RPMI7951 (cell line): ENCODE data around the gene TBRG4. TPM values are rescaled to one million over a fixed set of nuclear protein-coding genes. Genes with fewer than 3 reads are reported as not detected.
"Not testable (repeated sequence)": the region's sequence is repeated elsewhere in the genome, so short reads cannot be mapped to it uniquely, and the experiment has no call there.

ENCODE experiments used
- DNase-seq: peaks from one replicate; pipeline ENCODE4 v3.0.0-alpha.2; 2012; ENCODE audit warnings: low read depth
- total RNA-seq: library from RNA; depleted of rRNA; stranded (reverse); fragments of >200 nt; shearing (Covaris generic); gene quantifications from 2 replicates; pipeline ENCODE4 v1.2.3, GENCODE V29; 2014

Gene TBRG4
- total RNA-seq, 1 experiment from 2014 or later: 94.0 TPM

- no peak for DNase-seq
These were observed 4.6 kb upstream of the TBRG4 start for GRCh38 chr7:45116048-45116447.

GRCh38 chr7:45114926-45115325, 3.4 kb upstream of the TBRG4 start:
- no peak for DNase-seq

DNA sequence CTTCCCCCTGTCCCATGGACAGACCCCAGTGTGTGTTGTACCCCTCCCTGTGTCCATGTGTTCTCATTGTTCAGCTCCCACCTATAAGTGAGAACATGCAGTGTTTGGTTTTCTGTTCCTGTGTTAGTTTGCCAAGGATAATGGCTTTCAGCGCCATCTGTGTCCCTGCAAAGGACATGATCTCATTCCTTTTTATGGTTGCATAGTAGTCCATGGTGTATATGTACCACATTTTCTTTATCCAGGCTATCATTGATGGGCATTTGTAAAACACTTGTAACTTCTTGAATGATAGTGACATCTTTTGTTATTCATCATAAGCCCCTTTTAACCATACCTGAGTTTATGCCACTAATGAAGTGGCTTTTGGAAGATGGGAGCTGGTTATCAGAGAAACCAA, 2.8 kb upstream of the TBRG4 start:
- DNase-seq: not testable (repeated sequence)

GRCh38 chr7:45112648-45113047, 1.2 kb upstream of the TBRG4 start:
- DNase-seq: peak; percentile 48

DNA sequence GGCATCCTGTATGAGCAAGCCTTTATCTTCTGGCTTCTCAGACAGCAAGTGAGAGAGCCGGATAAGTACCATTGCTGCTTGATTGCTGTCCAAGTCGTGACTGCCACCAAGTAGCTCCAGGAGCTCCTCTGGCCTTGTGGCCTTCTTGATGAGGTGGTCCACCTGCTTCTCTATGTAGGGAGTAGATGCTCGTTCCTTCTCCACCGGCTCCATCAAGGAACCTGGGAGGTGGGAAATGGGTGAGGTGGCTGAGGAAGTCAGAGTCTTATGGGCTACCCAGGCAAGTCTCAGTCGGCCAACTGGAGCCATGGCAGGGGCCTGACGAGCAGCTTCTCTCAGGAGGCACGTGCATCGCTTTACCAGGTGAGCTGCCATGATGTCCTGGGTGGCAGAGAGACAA, 2.6 kb downstream of the TBRG4 start:
- no peak for DNase-seq

- no peak for DNase-seq
These were observed 4.1 kb downstream of the TBRG4 start for GRCh38 chr7:45107356-45107755.

GRCh38 chr7:45106820-45107219, 4.7 kb downstream of the TBRG4 start:
- no peak for DNase-seq

GRCh38 chr7:45105588-45106188, 5.8 kb downstream of the TBRG4 start:
- no peak for DNase-seq

DNA sequence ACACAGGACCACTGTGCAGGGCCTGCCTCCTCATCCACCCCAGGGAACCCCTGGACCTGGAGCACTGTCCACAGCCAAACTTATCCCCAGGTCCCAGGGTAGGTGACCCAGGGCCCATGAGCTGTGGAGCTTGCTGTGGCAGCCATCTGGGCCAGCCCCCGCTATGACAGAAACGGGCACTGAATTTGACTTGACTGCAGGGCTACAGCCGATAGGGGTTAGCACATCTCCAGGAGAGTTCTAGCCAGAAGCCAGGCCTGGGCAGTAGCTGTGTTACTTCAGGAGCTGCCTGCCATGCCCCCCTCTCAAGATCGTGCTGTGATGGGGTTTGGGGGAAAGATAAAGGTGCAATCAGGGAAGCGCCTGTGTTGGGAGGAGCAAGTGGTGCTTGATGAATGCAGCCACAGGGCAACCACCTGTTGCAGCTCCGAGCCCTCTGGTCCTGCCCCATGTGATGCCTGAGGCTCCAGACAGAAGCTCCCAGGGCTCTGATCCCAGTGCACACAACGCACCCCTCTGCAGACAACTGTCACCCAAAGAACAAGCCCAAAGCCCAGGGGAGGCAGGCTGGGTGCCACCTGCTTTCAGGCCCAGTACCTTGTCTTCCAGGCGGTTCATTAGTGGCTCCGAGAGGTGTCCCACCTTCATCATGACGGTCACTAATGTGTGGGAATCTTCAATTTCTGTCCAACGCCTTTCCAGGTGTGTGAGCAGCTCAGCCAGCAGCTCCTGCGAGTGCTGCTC, 6.5 kb downstream of the TBRG4 start:
- DNase-seq: no peak

- no peak for DNase-seq
These were observed 7.3 kb downstream of the TBRG4 start for GRCh38 chr7:45103958-45104843.

DNA sequence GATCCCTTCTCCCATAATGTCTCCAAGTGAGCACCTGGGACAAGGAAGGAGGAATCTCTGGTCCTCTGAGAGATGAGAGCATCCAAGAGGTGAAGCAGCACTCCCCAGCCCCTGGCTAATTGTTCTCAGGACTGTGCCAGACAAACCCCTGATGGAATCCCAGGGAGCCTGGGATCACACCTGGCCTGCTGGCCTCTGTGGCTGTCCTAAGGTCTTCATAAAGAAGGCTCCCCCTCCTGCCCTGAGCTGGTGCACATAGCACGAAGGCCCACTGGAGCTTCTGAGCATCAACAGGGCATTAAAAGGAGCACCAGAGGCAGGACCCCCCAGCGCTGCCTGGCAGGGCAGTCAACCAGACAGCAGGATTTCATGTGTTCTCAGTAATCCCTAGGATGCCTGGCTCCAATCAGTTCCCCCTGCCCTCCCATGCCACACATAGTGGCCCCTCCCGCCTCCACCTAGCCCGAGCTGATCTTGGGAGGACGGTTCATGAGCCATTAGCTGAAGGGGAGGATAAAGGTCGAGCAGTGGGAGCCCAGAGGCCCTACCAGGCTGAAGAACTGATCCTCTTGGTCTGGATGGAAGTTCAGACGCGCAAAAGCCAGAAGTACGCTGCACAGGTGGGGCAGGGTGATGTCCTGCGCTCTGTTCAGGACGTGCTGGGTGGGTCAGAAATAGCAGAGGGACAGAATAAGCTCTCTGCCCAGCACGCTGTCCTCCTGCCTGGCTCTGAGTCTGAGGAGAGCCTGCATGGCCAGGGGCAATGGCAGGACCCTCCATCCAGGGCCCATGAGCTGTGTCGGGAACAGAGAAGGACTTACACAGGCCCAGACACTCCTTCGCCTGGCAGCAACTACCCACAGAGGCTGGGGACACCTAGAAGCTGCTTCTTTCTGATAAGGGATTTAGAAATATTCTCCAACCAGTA, 8.4 kb downstream of the TBRG4 start:
- no peak for DNase-seq

GRCh38 chr7:45101748-45102147, 9.7 kb downstream of the TBRG4 start:
- no peak for DNase-seq

GRCh38 chr7:45100761-45101480, 10.6 kb downstream of the TBRG4 start:
- no peak for DNase-seq

- no peak for DNase-seq
These were observed 11.4 kb downstream of the TBRG4 start for GRCh38 chr7:45099891-45100760.

- DNase-seq: no peak
These were observed 12.3 kb downstream of the TBRG4 start for GRCh38 chr7:45098983-45099839.

- DNase-seq: no peak
These were observed 18.6 kb downstream of the TBRG4 start for GRCh38 chr7:45092931-45093235.

DNA sequence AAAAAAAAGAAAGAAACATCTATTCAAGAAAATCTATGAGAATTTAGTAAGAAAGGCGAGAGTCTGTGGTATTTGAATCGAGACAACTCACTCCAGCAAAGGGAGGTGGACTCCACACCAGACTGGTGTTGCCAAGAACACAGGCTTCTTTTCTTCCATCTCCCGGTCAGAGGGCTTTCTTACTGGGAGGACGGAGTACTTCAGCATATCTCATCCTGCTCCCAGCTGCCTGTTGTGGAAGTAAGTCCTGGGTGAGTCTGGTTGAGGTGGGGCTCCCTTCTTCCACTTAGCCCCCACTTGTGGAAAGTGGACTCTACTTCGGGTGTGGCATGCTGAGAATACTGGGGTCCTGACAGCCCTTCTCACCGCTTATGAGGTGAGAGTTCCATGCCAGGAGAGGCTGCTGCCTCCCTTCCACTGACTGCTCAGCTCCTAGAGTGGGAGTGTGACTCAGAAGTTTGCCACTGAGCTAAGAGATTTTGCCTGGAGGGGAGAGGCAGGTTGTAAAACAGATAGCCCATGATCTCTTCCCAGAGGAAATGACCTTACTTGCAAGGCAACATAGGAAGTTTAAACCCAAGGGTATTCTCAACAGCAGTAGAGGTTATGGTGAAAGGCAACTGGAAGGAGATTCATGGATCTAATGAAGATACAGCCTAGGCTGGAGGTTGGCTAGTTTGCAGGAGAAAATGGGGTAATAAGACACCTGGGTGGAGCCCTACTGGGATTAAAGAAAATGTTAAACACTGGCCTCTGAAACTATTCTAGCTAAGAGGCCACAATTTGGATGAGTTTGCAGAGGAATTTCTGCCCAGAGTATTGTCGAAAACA, 19.2 kb downstream of the TBRG4 start:
- DNase-seq: peak; percentile 89

DNA sequence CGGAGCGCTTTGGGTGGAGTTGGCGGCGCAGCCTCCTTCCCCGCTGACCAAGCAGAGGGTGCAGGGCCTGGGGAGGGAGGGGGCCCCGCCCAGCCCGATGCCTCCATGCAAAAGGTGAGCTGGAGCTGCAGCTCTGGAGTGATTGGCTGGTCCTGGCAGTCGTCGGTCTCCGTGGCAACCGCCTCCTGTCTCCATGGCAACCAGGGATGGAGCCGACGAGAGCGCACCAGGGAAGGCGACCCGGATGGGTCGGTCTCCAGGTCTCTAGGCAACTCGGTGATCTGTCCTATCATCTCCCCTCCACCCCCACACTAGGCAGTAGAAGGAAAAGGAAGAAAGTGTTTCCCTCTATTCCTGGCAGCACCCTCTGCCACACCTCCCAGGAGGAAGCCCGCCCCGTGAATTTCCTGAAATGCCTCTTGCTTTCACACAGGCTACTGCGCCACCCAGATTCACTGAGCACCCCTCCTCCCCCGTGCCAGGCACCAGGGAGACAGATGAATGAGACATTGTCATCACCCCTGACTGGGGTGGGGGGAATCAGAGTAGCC, 22.1 kb downstream of the TBRG4 start:
- peak; percentile 62 for DNase-seq
